Stimulated activated CD4-positive, alpha-beta T cell treated with anti-CD3 and anti-CD28 coated beads, Interleukin-2, amount 100 ng/mL, for 4 hours (primary cell): ENCODE measurements around the gene STH.
"Not testable (repeated sequence)": the region's sequence is repeated elsewhere in the genome, so short reads cannot be mapped to it uniquely, and the experiment has no call there.

Source experiments
- DNase-seq: peaks from one replicate; pipeline ENCODE4 v3.0.0-alpha.2; 2020; ENCODE audit warnings: low read depth

The STH gene, protein sequence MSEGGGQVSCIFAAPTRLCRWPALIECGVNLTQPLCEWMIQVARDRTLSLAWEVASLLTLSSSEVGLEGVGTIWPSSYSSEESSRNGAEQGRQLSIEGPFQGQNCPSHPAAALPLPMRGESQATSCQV

DNA sequence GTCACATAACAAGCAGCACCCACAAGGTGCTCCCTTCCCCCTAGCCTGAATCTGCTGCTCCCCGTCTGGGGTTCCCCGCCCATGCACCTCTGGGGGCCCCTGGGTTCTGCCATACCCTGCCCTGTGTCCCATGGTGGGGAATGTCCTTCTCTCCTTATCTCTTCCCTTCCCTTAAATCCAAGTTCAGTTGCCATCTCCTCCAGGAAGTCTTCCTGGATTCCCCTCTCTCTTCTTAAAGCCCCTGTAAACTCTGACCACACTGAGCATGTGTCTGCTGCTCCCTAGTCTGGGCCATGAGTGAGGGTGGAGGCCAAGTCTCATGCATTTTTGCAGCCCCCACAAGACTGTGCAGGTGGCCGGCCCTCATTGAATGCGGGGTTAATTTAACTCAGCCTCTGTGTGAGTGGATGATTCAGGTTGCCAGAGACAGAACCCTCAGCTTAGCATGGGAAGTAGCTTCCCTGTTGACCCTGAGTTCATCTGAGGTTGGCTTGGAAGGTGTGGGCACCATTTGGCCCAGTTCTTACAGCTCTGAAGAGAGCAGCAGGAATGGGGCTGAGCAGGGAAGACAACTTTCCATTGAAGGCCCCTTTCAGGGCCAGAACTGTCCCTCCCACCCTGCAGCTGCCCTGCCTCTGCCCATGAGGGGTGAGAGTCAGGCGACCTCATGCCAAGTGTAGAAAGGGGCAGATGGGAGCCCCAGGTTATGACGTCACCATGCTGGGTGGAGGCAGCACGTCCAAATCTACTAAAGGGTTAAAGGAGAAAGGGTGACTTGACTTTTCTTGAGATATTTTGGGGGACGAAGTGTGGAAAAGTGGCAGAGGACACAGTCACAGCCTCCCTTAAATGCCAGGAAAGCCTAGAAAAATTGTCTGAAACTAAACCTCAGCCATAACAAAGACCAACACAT, at the start of gene STH:
STH (plus strand) TSS at position 264 of the 913 bp plus-strand sequence; CDS start at position 294, 30 bp downstream.
- DNase-seq, result no peak

DNA sequence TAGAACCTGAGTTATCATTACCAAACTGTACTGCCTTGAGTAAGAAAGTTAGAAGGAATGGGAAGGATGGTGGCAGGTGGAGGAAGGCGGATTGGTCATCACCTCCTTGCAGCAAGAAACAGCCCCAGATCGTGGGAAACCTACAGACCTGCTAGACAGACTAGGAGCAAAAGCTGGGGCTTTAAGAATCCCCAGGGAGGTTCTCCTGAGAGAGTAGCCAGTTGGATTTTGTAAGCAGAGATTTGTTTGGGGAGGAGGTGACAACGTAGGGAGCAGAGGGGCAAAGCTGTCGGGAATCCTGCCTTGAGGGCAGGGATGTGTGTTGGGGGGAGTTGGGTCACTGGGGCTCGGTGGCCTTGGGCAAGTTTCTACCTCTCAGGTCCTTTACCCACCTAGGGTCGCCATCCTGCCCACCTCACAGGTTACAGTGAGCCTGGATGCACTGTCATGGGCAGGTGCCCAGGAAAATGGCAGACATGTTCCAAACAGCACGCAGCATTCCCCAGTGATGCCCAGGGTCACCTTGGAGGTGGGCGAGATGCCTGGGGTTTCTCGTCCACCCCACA, 49.2 kb upstream of the STH start:
- no peak for DNase-seq

DNA sequence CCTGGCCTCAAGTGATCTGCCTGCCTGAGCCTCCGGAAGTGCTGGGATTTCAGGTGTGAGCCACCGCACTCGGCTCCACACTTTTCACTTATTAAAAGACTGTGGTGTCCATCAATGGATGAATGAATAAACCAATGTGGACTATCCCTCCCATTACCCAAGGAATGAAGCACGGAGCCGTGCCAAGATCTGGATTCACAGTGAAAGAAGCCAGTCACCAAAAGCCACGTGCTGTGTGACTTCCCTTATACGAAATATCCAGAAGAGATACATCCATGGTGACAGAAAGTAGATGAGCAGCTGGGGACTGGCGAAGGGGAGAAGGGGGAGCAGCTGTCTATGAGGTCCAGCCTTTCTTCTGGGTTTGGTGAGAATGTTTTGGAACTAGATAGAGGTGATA, 48.2 kb upstream of the STH start:
- DNase-seq, result no peak

DNA sequence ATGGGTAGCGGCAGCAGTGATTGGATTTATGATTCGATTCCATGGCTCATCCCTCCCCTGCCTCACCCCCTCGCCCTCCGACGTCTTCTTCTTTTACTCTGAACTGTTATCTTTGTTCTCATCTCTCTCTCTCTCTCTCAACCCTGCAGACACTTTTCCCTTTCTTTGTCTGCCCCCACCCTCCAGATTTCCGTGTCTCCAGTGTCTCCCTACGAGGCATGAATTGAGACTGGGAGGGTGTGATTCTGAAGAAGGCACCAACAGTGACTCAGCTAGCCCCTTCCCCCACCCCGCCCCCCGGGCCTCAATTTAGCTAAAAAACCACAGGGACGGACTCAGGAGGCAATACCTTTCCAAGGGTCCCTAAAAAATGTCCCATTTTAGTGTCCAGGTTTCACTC, 47.6 kb upstream of the STH start:
- DNase-seq, result no peak

DNA sequence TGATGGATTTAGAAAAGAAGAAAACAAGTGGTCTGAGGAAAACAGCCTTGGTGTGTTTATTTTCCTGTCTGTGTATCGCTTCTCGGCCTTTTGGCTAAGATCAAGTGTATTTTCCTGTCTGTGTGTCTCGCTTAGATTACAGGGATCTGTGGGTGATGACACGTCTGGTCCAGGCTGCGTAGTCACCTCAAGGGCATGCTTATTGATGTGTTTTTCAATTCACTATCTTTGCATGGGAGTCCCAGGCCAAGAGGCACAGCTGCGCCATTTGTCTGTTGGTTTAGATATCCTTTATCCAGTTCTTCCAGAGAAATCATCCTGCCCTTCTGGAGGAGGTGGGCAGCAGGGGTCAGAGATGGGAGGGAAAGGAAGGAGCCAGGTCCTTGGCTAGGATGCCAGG, 47.1 kb upstream of the STH start:
- no peak for DNase-seq

DNA sequence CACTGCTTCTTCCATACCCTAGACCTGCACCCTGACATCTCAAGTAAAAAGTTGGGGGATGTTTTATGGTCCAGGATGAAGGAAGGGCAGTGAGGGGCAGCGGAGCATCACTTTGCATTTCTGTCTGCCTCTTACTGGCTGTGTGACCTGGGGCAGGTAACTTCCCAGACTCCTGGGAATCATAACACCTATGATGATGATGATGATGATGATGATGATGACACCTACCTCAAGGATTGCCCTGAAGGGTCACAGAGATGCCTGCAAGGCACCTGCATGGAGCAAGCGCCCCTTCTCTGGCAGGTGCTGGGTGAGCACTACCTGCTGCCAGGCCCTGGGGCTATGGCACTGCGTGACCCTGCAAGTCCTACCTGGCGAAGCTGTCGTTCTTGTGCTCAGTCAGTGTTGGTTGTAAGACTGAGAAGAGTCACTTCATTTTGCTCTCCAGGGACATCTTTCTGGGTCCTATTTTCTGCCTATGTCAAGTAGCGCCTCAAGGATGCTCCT, 46.2 kb upstream of the STH start:
- DNase-seq, result no peak

DNA sequence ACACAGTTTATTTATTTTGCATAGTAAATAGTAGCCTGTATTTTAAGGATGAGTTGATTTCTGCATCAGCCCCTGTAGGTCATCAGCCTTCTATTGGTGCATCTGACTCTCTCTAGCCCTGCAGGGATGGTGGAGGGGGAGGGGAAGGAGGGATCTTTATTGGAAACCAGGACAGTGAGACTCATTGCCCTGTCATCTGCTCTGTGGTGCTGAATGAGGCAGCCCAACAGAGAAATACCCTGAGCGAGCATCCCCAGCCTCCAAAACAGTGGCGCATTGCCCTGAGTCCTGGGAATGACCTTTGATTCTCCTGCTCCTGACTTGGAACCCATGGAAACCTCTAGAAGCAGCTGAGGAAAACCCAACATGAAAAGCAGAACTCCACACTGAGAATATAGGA, 45.5 kb upstream of the STH start:
- no peak for DNase-seq

DNA sequence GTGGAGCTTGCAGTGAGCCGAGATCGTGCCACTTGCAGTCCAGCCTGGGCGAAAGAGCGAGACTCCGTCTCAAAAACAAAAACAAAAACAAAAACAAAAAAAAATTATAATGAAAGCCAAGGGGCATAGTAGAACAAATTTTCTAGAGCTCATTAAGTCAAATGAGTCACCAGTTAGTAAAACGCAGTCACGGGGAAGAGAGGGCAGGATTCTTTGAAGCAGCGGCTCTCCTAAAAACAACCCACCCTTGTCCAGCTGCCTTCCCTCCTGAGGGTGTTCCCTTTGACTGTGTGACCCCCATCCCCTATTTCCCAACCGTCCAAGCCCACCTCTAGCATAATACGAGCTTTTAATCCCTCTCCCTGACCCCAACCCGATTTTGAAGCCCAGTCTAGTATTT, 44.1 kb upstream of the STH start:
- no peak for DNase-seq

DNA sequence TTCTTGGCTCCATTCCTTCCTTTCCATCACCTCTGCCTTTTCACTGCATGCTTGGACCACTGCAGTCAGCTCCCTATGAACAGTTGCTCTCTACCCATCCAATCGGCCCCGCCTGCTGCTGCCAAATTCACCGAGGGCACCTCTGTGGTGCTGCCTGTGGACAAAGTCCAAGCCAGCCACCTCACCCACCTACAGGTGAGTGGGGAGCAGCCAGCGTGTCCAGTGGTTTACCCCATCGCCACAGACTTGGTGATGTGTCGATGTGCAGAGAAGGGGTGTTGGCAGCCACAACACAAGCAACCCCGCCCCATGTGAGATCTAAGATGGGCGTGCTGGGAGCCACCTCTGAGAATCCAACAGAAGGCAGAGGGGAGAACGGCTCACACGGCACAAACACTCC, 43.7 kb upstream of the STH start:
- no peak for DNase-seq

DNA sequence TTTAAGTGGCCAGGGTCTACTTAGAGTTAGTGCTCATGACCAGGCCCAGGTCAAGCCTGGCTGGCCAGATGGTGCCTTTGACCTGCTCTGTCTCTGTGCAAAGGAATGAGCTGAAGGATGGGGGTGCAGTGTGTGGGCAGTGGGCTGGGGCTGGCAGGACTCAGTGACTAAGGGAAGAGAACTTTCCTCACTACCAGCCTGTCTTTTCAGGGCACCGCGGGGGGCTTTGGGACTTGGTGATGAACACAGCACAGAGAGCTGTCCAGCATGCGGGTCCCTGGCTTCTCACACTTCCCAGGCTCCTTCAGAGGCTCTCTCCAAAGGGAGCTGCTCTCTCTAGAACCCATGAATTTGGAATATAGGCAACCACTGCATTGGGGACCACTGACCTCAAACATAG, 43.0 kb upstream of the STH start:
- DNase-seq, result no peak

DNA sequence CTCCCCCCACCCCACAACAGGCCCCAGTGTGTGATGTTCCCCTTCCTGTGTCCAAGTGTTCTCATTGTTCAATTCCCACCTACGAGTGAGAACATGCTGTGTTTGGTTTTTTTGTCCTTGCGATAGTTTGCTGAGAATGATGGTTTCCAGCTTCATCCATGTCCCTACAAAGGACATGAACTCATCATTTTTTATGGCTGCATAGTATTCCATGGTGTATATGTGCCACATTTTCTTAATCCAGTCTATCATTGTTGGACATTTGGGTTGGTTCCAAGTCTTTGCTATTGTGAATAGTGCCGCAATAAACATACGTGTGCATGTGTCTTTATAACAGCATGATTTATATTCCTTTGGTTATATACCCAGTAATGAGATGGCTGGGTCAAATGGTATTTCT, 42.3 kb upstream of the STH start:
- DNase-seq, result not testable (repeated sequence)

DNA sequence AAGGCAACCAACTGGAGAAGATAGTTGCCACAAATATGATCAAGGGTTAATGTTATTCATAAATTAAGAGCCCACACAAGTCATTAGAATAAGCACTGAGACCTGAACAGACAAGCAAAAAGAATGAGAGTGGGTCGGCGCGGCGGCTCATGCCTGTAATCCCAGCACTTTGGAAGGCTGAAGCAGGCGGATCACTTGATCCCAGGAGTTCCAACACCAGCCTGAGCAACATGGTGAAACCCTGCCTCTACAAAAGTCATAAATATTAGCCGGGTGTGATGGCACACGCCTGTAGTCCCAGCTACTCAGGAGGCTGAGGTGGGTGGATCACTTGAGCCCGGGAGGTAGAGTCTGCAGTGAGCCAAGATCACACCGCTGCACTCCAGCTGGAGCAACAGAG, 40.7 kb upstream of the STH start:
- DNase-seq, result no peak

DNA sequence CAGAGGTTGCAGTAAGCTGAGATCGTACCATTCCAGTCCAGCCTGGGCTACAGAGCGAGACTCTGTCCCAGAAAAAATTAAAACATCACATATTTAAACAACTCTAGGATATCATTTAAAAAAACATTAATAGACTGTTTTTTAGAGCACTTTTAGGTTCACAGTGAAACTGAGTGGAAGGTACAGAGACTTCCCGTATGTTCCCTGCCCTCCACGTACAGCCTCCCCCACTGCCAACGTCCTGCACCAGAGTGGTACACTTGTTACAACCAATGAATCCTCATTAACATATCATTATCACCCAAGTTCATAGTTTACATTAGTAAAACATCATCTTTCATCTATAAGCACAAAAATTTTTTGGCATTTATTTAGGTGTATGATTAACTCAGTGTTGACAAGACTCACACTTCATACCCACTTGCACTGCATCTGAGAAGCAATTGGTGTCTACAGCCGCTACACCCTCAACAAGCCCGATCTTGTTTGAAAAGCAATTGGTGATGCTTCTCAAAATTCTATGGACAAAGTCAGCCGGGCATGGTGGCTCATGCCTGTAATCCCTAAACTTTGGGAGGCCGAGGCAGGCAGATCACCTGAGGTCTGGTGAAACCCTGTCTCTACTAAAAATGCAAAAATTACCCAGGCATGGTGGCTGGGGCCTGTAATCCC, 39.9 kb upstream of the STH start:
- no peak for DNase-seq

DNA sequence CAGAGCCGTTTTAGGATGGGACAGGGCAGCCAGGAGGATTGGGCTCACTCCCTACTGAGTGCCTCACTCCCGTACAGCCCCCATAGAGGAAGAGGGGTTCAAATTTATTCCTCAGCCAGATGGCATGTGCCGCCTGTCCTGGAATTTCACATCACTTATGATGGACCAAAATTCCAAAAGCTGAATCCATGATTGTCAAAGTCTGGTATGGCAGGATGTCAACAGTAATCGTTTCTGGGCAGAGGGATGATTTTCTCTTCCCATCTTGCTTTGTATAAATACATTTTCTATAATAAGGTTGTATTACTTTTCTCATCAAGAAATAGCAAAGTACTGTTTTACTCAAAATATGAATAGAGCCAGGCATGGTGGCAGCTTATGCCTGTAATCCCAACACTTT, 38.7 kb upstream of the STH start:
- no peak for DNase-seq

DNA sequence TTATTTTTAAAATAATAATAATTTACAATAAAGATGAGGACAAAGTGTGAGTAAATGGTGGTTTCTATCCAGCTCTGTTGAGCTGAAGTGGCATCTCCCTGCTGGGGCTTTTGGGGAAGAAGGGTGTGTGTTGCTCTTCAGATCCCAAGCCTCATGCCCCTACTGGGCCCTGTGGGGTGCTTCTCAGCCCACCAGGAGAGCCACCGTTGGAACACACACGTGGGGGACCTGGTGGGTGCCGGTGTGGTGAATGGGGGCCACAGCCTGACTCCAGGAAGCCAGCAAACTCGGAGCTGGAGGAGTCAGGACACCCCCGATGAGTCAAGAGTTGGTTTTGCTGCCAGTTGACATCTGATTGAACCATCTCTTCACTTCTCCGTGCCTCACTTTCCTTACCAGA, 37.8 kb upstream of the STH start:
- DNase-seq, result no peak

DNA sequence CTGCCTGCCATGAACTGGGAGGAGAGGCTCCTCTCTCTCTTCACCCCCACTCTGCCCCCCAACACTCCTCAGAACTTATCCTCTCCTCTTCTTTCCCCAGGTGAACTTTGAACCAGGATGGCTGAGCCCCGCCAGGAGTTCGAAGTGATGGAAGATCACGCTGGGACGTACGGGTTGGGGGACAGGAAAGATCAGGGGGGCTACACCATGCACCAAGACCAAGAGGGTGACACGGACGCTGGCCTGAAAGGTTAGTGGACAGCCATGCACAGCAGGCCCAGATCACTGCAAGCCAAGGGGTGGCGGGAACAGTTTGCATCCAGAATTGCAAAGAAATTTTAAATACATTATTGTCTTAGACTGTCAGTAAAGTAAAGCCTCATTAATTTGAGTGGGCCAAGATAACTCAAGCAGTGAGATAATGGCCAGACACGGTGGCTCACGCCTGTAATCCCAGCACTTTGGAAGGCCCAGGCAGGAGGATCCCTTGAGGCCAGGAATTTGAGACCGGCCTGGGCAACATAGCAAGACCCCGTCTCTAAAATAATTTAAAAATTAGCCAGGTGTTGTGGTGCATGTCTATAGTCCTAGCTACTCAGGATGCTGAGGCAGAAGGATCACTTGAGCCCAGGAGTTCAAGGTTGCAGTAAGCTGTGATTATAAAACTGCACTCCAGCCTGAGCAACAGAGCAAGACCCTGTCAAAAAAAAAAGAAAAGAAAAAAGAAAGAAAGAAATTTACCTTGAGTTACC, 36.7 kb upstream of the STH start:
- DNase-seq, result no peak

DNA sequence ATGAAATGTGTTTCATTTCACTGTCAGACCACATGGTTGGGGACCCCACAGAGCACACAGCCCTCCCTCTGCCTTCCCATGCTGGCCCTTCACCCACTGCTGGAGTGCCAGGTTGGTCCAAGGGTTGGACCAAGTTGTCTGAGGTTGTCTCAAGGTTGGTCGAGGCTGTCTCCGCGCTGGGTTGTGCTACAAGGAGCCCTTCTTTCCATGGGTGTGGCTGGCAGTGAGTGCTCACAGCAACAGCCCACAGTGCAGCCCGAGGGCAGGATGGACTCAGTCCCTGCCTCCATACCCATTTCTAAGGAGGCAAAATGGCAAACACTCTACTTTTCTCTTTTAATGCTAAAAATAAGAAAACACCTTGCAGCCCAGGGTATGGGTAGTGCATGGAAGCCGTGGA, 35.8 kb upstream of the STH start:
- DNase-seq, result no peak

DNA sequence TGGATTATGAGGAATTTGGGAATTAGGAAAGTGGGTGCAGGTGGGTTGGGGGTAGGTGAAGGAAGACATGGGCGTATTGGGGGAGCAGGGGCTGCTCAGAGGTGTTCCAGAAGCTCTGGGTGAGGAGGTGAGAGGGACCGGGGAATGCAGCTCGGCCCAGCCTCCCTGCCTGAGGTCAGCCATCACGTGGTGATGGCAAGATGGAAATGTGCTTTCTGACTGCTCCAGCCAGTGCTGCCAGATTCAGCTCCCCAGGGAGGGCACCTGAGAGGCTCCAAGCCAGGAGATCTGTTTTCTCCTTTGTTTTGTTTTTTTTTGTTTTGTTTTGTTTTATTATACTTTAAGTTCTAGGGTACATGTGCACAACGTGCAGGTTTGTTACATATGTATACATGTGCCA, 35.2 kb upstream of the STH start:
- DNase-seq, result no peak

DNA sequence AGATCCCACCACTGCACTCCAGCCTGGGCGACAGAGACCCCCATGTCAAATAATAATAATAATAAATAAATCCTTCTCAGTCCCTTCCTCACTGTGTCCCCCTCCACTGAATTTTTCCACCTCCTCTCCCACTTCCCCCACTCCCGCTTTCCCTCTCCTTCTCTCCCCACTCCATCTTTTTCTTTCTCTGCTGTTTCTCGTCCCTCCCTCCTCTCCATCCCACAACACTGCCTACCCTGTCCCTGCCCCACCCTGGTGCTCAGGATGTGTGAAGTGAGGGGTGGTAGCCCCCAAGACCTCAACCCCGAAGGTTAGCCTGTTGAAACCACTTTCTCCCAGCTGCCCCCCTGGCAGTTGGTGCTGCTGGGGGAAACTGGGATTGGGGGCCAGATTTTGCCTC, 34.4 kb upstream of the STH start:
- no peak for DNase-seq

DNA sequence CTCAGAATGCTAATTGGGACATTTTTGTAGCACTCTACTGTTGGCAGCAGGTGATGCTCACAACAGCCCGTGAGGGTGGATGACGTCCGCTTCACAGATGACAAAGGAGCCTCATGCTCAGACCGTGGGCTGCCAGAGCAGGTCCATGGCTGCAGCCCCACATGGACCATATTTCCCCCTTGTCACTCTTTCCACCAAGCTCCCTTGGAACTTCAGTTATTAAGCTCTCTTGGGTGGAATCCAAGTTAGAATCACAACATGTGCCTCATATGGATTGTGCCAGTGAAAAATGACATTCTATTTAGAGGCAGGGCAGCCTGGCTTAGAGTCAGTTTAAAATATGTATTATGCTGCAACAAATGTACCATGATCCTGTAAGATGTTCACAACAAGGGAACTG, 33.2 kb upstream of the STH start:
- DNase-seq, result no peak

DNA sequence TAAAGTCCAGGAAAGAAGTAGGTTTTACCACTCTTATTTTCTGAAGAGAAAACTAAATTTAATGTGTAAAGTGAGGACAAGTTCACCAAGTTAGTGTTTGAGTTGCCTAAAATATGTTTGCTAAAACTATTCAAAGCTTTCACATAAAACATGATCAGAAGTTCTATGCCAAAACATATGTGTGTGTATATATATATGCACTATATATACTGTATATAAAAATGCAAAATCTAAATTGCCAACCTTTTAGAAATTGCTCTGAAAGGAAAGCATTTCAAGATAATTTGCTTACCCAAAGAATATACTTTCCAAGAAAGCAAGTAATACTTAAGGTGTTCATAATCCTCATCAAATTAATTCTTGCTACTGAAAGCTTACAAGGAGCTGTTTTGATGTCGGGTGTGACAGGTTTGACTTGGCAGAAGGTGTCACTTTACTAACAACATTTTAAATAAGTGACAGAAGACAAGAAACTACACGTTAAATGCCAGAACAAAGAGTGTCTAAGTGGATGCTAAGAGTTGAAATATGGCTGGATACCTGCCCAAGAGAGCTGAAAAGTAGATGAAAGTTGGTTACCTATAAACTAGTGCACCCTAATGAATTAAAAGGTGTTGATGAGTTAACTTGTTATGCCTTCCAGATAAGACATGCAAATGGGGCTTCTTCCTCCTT, 32.3 kb upstream of the STH start:
- DNase-seq, result no peak

DNA sequence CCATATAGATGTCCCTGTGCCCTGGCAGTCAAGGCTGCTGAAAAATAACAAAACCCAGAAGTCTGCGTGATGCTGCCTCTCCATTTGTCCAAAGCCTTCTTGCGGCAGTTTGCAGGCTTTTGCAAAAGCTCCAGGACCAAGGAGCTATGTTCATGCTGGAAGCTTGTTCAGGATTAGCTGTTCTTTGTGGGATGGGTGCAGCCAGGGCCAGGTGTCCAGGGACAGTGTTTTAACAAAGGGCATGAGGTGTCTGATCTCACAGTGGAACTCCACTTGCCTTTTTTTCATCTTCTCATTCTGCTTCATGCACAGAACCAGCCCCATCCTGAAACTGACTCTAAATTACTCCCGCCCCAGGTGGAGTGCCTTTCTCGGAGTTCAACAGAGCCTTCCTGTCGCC, 31.7 kb upstream of the STH start:
- DNase-seq, result no peak
